Astrocyte of the spinal cord (primary cell): ENCODE measurements around the gene BASP1.
"Not testable (repeated sequence)": the region's sequence is repeated elsewhere in the genome, so short reads cannot be mapped to it uniquely, and the experiment has no call there.

Experiments
- DNase-seq: peaks from one replicate; pipeline ENCODE4 v3.0.0; 2011; ENCODE audit warnings: low read depth, low spot score
- H3K4me3 ChIP-seq: 2 replicates; pipeline ENCODE4 v1.5.1; 2011; ENCODE audit warnings: low read depth, mild to moderate bottlenecking, low read length, moderate library complexity
- CTCF ChIP-seq: IDR thresholded peaks from 2 replicates; pipeline ENCODE4 v1.5.1; 2012; ENCODE audit warnings: low read depth, mild to moderate bottlenecking, low read length, inconsistent platforms
- in situ Hi-C: cut with HindIII; loops from 2 replicates; pipeline ENCODE4 v1.10.0; 2017; ENCODE audit warnings: low sequenced_read_pairs

The BASP1 gene

DNA sequence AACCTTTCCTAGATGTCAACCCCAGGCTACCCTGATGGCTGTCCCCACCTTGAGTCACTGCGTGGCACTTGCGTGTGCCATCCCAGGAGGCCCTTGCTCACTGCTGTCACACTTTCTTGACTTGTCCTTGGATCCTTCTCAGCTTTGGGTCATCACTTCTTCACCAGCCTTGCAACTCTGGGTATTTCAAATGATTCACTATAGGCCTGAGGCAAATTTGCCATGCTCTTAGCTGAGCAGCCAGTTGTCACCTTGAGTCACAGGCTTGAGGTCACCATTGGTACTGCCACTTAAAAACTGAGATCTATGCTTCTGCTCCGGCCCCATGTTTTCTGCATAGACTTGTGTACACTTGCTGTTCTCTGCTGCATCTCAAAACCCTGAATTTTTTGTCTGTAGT is 84.7 kb downstream of the BASP1 start:
- no peak for TF ChIP-seq CTCF
- DNase-seq: no peak
- no peak overlapping the region for H3K4me3 ChIP-seq
- in situ Hi-C loops: no loop called here

GRCh38 chr5:17302604-17303003 is 85.2 kb downstream of the BASP1 start:
- no peak for DNase-seq
- H3K4me3 ChIP-seq: no peak overlapping the region
- TF ChIP-seq CTCF: no peak
- in situ Hi-C loops: no loop called here

- no peak for TF ChIP-seq CTCF
- DNase-seq: no peak
Observed at GRCh38 chr5:17304282-17304681, 86.9 kb downstream of the BASP1 start.

DNA sequence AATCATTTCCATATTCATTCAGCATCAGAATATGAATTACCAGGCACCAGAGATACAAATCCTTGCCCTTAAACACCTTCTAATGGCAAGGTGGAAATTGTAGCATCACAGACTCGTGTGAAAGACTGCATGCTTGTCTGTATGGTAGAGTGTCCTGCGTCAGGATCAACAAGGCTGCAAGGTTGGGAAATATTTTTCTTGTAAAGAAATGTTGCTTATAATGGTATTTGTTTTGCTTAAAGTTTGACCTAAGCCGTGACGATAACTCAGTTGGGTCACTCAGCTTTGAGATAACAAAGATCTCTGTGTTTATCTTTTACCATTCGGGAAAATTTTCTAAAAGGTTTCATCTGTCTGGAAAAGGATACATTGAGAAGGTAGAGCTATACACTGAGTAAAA is 87.6 kb downstream of the BASP1 start:
- no peak for DNase-seq
- in situ Hi-C loops: no loop called here
- H3K4me3 ChIP-seq: no peak overlapping the region
- no peak for TF ChIP-seq CTCF

More at GRCh38 chr5:17304282-17304681, 86.9 kb downstream of the BASP1 start:
- H3K4me3 ChIP-seq: no peak overlapping the region
- in situ Hi-C loops: no loop called here

DNA sequence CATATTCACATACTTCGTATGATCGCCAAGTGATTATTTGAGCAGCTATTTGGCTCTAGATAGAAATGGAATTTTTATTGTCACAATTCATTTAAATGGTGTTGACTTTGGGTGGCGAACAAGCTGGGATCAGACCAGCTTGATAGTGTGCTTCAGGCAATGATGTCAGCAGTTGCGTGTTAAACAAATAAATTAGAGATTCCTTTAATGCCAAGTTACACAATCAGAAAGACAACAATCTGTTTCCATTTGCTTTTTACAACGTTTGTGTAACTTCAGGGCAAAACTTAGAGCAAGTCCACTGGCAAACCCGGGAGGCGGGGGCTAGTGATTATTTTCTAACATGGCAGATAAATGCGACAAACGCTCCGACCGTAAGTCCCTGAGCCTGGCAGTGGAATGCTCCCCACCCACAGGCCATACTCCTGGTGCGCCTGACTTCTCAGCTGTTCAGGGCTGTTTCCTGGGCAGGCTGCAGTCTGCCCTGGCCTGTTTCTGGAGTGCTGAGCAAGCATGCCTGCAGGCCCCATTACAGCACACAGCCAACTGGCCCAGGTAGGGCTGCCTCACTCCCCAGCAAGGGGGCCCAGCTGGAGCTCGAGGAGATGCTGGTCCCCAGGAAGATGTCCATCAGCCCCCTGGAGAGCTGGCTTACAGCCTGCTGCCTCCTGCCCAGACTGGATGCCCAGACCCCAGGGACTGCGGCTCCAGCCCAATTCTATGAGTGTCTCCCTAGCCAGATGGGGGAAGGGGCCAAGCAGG is 88.7 kb downstream of the BASP1 start:
- DNase-seq: peak; percentile 88
- no peak overlapping the region for H3K4me3 ChIP-seq
- no peak for TF ChIP-seq CTCF
- in situ Hi-C loops: no loop called here

GRCh38 chr5:17306726-17307091 is 89.3 kb downstream of the BASP1 start:
- in situ Hi-C loops: no loop called here
- no peak overlapping the region for H3K4me3 ChIP-seq
- DNase-seq: no peak
- no peak for TF ChIP-seq CTCF

DNA sequence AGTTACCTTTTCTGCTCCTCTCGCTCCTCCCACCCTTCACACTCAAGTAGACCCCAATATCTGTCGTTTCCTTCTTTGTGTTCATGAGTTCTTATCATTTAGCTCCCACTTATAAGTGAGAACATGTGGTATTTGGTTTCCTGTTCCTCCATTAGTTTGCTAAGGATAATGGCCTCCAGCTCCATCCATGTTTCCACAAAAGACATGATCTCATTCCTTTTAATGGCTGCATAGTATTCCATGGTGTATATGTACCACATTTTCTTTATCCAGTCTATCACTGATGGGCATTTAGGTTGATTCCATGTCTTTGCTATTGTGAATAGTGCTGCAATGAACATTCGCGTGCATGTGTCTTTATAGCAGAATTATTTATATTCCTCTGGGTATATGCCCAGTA is 90.0 kb downstream of the BASP1 start:
- in situ Hi-C loops, H3K4me3 ChIP-seq, DNase-seq: not testable (repeated sequence)
